ENCODE data around the gene THEMIS2.
"Not testable (repeated sequence)": the region's sequence is repeated elsewhere in the genome, so short reads cannot be mapped to it uniquely, and the experiment has no call there.

The THEMIS2 gene

GRCh38 chr1:27872059-27872801 lies at the start of gene THEMIS2:
TSS of gene THEMIS2 (plus strand) at chr1:27872544. CDS start at chr1:27872572, 28 bp downstream.
- no peak for DNase-seq

GRCh38 chr1:27823784-27824183 lies 48.6 kb upstream of the THEMIS2 start:
- DNase-seq, result no peak

GRCh38 chr1:27824411-27824810 lies 47.9 kb upstream of the THEMIS2 start:
- DNase-seq, result no peak

GRCh38 chr1:27829339-27829960 lies 42.9 kb upstream of the THEMIS2 start:
- not testable (repeated sequence) for DNase-seq

- peak; percentile 79 for DNase-seq
Measured at GRCh38 chr1:27830621-27831440, 41.5 kb upstream of the THEMIS2 start, which contains the start of gene PPP1R8. TSS of gene PPP1R8 (plus strand) at chr1:27830782. CDS start at chr1:27830836, 54 bp downstream.

GRCh38 chr1:27831568-27832410 lies 40.6 kb upstream of the THEMIS2 start:
- no peak for DNase-seq

GRCh38 chr1:27832762-27833161 lies 39.6 kb upstream of the THEMIS2 start:
- DNase-seq, result no peak

GRCh38 chr1:27833470-27833869 lies 38.9 kb upstream of the THEMIS2 start:
- DNase-seq, result no peak

GRCh38 chr1:27835046-27835445 lies 37.3 kb upstream of the THEMIS2 start:
- no peak for DNase-seq

GRCh38 chr1:27835501-27835900 lies 36.8 kb upstream of the THEMIS2 start:
- DNase-seq, result no peak

- no peak for DNase-seq
Measured at GRCh38 chr1:27849951-27850350, 22.4 kb upstream of the THEMIS2 start.

- DNase-seq, result no peak
Measured at GRCh38 chr1:27855085-27855484, 17.3 kb upstream of the THEMIS2 start.

- no peak for DNase-seq
Measured at GRCh38 chr1:27856561-27857343, 15.6 kb upstream of the THEMIS2 start.

GRCh38 chr1:27857552-27857951 lies 14.8 kb upstream of the THEMIS2 start:
- not testable (repeated sequence) for DNase-seq

GRCh38 chr1:27858072-27858948 lies 14.0 kb upstream of the THEMIS2 start:
- peak; percentile 74 for DNase-seq

- no peak for DNase-seq
Measured at GRCh38 chr1:27858949-27859576, 13.3 kb upstream of the THEMIS2 start.

- DNase-seq, result no peak
Measured at GRCh38 chr1:27861436-27861835, 10.9 kb upstream of the THEMIS2 start.

- DNase-seq, result no peak
Measured at GRCh38 chr1:27862004-27862403, 10.3 kb upstream of the THEMIS2 start.

GRCh38 chr1:27862671-27863537 lies 9.4 kb upstream of the THEMIS2 start:
- peak; percentile 49 for DNase-seq

Data from KG1 (cell line).